ENCODE results near the gene TSC22D4.
"Not testable (repeated sequence)": the region's sequence is repeated elsewhere in the genome, so short reads cannot be mapped to it uniquely, and the experiment has no call there.

The TSC22D4 gene

GRCh38 chr7:100478958-100479660 lies at the start of gene TSC22D4:
TSS of gene TSC22D4 (minus strand) at chr7:100479214. CDS start at chr7:100478038, 1,176 bp downstream.
- peak; percentile 60 to 91 for DNase-seq

- DNase-seq: not testable (repeated sequence)
Measured at GRCh38 chr7:100528108-100528866, 49.3 kb upstream of the TSC22D4 start.

GRCh38 chr7:100523192-100523591 lies 44.2 kb upstream of the TSC22D4 start:
- DNase-seq: not testable (repeated sequence)

GRCh38 chr7:100521909-100522593 lies 43.0 kb upstream of the TSC22D4 start:
- not testable (repeated sequence) for DNase-seq

- DNase-seq: no peak
Measured at GRCh38 chr7:100521076-100521475, 42.1 kb upstream of the TSC22D4 start.

- DNase-seq: no peak
Measured at GRCh38 chr7:100520138-100520537, 41.1 kb upstream of the TSC22D4 start.

- no peak for DNase-seq
Measured at GRCh38 chr7:100519580-100519979, 40.6 kb upstream of the TSC22D4 start.

GRCh38 chr7:100517305-100517704 lies 38.3 kb upstream of the TSC22D4 start:
- DNase-seq: no peak

- DNase-seq: peak in 1 of 2 experiments; percentile 28
Measured at GRCh38 chr7:100516135-100516812, 37.3 kb upstream of the TSC22D4 start.

GRCh38 chr7:100515072-100515532 lies 36.1 kb upstream of the TSC22D4 start:
- no peak for DNase-seq

- DNase-seq: no peak
Measured at GRCh38 chr7:100513212-100513810, 34.3 kb upstream of the TSC22D4 start.

GRCh38 chr7:100510437-100511239 lies 31.6 kb upstream of the TSC22D4 start:
- no peak for DNase-seq

GRCh38 chr7:100509231-100509630 lies 30.2 kb upstream of the TSC22D4 start:
- DNase-seq: no peak

GRCh38 chr7:100506356-100506923 lies 27.4 kb upstream of the TSC22D4 start:
- no peak for DNase-seq

GRCh38 chr7:100504887-100505611 lies 26.0 kb upstream of the TSC22D4 start:
- DNase-seq: no peak

GRCh38 chr7:100504031-100504430 lies 25.0 kb upstream of the TSC22D4 start:
- not testable (repeated sequence) for DNase-seq

GRCh38 chr7:100500743-100501142 lies 21.7 kb upstream of the TSC22D4 start:
- not testable (repeated sequence) for DNase-seq

GRCh38 chr7:100496509-100496908 lies 17.5 kb upstream of the TSC22D4 start:
- no peak for DNase-seq

GRCh38 chr7:100493476-100494264 lies 14.7 kb upstream of the TSC22D4 start:
- DNase-seq: no peak
